Liver (tissue), 9 donors: ENCODE measurements around the gene PTPRD. TPM values are rescaled to one million over a fixed set of nuclear protein-coding genes. Genes with fewer than 3 reads are reported as not detected.

ENCODE experiments used
- DNase-seq: peaks from one replicate; pipeline ENCODE4 v3.0.0-alpha.2; 2017; ENCODE audit warnings: low spot score
- H3K27ac ChIP-seq, 2 donors: one replicate each; pipeline ENCODE4 v1.7.0; 2013; ENCODE audit warnings: inconsistent platforms in 2 of 2, low read length in 2 of 2, control low read depth in 1 of 2, low read depth in 1 of 2, mild to moderate bottlenecking in 1 of 2
- H3K27me3 ChIP-seq, 4 donors: one replicate each; pipeline versions ENCODE4 v1.6.1 to v1.7.0; 2013; ENCODE audit warnings: low read length in 3 of 4, inconsistent platforms in 1 of 4, mild to moderate bottlenecking in 1 of 4, moderate library complexity in 1 of 4; ENCODE audit not compliant: control insufficient read depth in 4 of 4, insufficient read depth in 4 of 4
- H3K36me3 ChIP-seq, 4 donors: one replicate each; pipeline versions ENCODE4 v1.6.1 to v1.7.0; 2013; ENCODE audit warnings: low read length in 3 of 4, mild to moderate bottlenecking in 3 of 4, low read depth in 1 of 4, moderate library complexity in 1 of 4; ENCODE audit not compliant: control insufficient read depth in 4 of 4, insufficient read depth in 3 of 4
- H3K4me1 ChIP-seq, 4 donors: one replicate each; pipeline versions ENCODE4 v1.6.1 to v1.7.0; 2013; ENCODE audit warnings: low read length in 3 of 4, mild to moderate bottlenecking in 3 of 4, moderate library complexity in 1 of 4; ENCODE audit not compliant: control insufficient read depth in 4 of 4, insufficient read depth in 4 of 4
- H3K4me3 ChIP-seq, 3 donors: one replicate each; pipeline versions ENCODE4 v1.6.1 to v1.7.0; 2013; ENCODE audit warnings: low read length in 3 of 3, control low read depth in 1 of 3, low read depth in 1 of 3, mild to moderate bottlenecking in 1 of 3
- H3K9ac ChIP-seq, 2 donors: one replicate each; pipeline ENCODE4 v1.7.0; 2013; ENCODE audit warnings: low read length in 2 of 2, mild to moderate bottlenecking in 2 of 2, moderate library complexity in 2 of 2, control low read depth in 1 of 2, low read depth in 1 of 2
- H3K9me3 ChIP-seq, 4 donors: one replicate each; pipeline versions ENCODE4 v1.6.1 to v1.7.0; 2013; ENCODE audit warnings: low read length in 3 of 4; ENCODE audit not compliant: control insufficient read depth in 4 of 4
- ATF3 ChIP-seq: IDR thresholded peaks from 2 replicates; pipeline ENCODE4 v1.6.1; 2016; ENCODE audit warnings: antibody characterized with exemption
- CTCF ChIP-seq: fragments of 150-350 bp; IDR thresholded peaks from 2 replicates; pipeline ENCODE4 v1.5.1; 2017; ENCODE audit warnings: improper control_type of control experiment, low read depth, low read length; ENCODE audit not compliant: missing input control
- EGR1 ChIP-seq, 2 donors: IDR thresholded peaks; 2 replicates each; pipeline ENCODE4 v1.6.1; 2016 to 2018; ENCODE audit warnings: antibody characterized with exemption in 2 of 2, low read depth in 2 of 2
- FOXA1 ChIP-seq: IDR thresholded peaks from 2 replicates; pipeline ENCODE4 v1.6.1; 2016; ENCODE audit warnings: antibody characterized with exemption
- FOXA2 ChIP-seq: IDR thresholded peaks from 2 replicates; pipeline ENCODE4 v1.6.1; 2016; ENCODE audit warnings: antibody characterized with exemption
- GABPA ChIP-seq, 2 donors: IDR thresholded peaks in 1 of 2; conservative IDR thresholded peaks in 1 of 2; 2 replicates each; pipeline ENCODE4 v1.6.1; 2016; ENCODE audit warnings: antibody characterized with exemption in 2 of 2, mild to moderate bottlenecking in 1 of 2, moderate library complexity in 1 of 2
- HNF4A ChIP-seq, 2 donors: conservative IDR thresholded peaks; 2 replicates each; pipeline ENCODE4 v1.6.1; 2016; ENCODE audit warnings: antibody characterized with exemption in 2 of 2, mild to moderate bottlenecking in 2 of 2
- HNF4G ChIP-seq: IDR thresholded peaks from 2 replicates; pipeline ENCODE4 v1.6.1; 2016; ENCODE audit warnings: antibody characterized with exemption
- JUND ChIP-seq, 2 donors: IDR thresholded peaks; 2 replicates each; pipeline ENCODE4 v1.6.1; 2016; ENCODE audit warnings: antibody characterized with exemption in 2 of 2
- MAX ChIP-seq: IDR thresholded peaks from 2 replicates; pipeline ENCODE4 v1.6.1; 2016; ENCODE audit warnings: antibody characterized with exemption
- NR2F2 ChIP-seq: IDR thresholded peaks from 2 replicates; pipeline ENCODE4 v1.6.1; 2016; ENCODE audit warnings: antibody characterized with exemption
- RAD21 ChIP-seq, 2 donors: IDR thresholded peaks; 2 replicates each; pipeline ENCODE4 v1.6.1; 2016; ENCODE audit warnings: antibody characterized with exemption in 2 of 2, mild to moderate bottlenecking in 2 of 2
- REST ChIP-seq: IDR thresholded peaks from 2 replicates; pipeline ENCODE4 v1.6.1; 2016; ENCODE audit warnings: antibody characterized with exemption, mild to moderate bottlenecking
- RXRA ChIP-seq, 2 donors: IDR thresholded peaks; 2 replicates each; pipeline ENCODE4 v1.6.1; 2017 to 2018; ENCODE audit warnings: antibody characterized with exemption in 2 of 2, mild to moderate bottlenecking in 1 of 2
- SP1 ChIP-seq: IDR thresholded peaks from 2 replicates; pipeline ENCODE4 v1.6.1; 2018; ENCODE audit warnings: antibody characterized with exemption, mild to moderate bottlenecking
- TAF1 ChIP-seq: conservative IDR thresholded peaks from 2 replicates; pipeline ENCODE4 v1.6.1; 2016; ENCODE audit warnings: antibody characterized with exemption, mild to moderate bottlenecking
- YY1 ChIP-seq: IDR thresholded peaks from 2 replicates; pipeline ENCODE4 v1.6.1; 2016; ENCODE audit warnings: antibody characterized with exemption, mild to moderate bottlenecking
- ZBTB33 ChIP-seq: IDR thresholded peaks from 2 replicates; pipeline ENCODE4 v1.6.1; 2016; ENCODE audit warnings: antibody characterized with exemption
- WGBS: extraction: QIAGEN DNeasy Blood & Tissue Kit; methylation state at CpG from one replicate; pipeline ENCODE4 v1.1.7; 2013; 5-methylcytosine and 5-hydroxymethylcytosine counted together
- polyA plus RNA-seq, 2 donors: library from polyadenylated mRNA; stranded (reverse) in 1 of 2; unstranded in 1 of 2; fragments of 200-250 nt in 1 of 2; fragments of >200 nt in 1 of 2; fragmentation: Nextera tagmentation in 1 of 2; extraction: Ambion mirVana in 1 of 2; gene quantifications; one replicate each; pipeline versions ENCODE4 v1.2.1 to v1.2.3, GENCODE V29; 2013 to 2015
- total RNA-seq, 2 donors: library from RNA; depleted of rRNA; stranded (reverse); fragments of >200 nt; gene quantifications; one replicate each; pipeline ENCODE4 v1.2.3, GENCODE V29; 2014
- donor health status: healthy.
- donor health status: healthy.
- donor health status: healthy.
- donor health status: healthy.
- donor health status: healthy.

The PTPRD gene
- total and polyA plus RNA-seq, 4 donors, result 0.78 to 34.2 (median 4.7) TPM

- Histone ChIP-seq H3K4me1 (no peaks in the 10 kb centered on the region), H3K4me3 (no peak overlapping the region), H3K9me3 (no peaks in the 10 kb centered on the region), H3K36me3 (no peaks in the 10 kb centered on the region), H3K27me3 (no peaks in the 10 kb centered on the region), H3K9ac (no peak overlapping the region), H3K27ac (no peak overlapping the region)
- 84% methylated on average over 2 of the region's 2 CpGs for WGBS
- DNase-seq, result no peak
- TF ChIP-seq SP1 (no peak), HNF4A (conservative IDR thresholded peaks at IDR 0.05) (no peak), RAD21 (IDR thresholded peaks at IDR 0.05) (no peak), NR2F2 (no peak), JUND (IDR thresholded peaks at IDR 0.05) (no peak), ATF3 (no peak), RXRA (IDR thresholded peaks at IDR 0.05) (no peak), HNF4G (no peak), CTCF (no peak), GABPA (IDR thresholded peaks at IDR 0.05 in 1 of 2, conservative IDR thresholded peaks at IDR 0.05 in 1 of 2) (no peak), EGR1 (IDR thresholded peaks at IDR 0.05; ENCODE audit: low read depth in 2 of 2) (no peak), REST (no peak), FOXA2 (no peak), FOXA1 (no peak), YY1 (no peak), MAX (no peak), TAF1 (no peak)
These were observed 1397.8 kb downstream of the PTPRD start for GRCh38 chr9:9215050-9215449.

GRCh38 chr9:9214066-9214465 lies 1398.7 kb downstream of the PTPRD start:
- Histone ChIP-seq H3K4me3 (no peak overlapping the region), H3K27ac (no peak overlapping the region), H3K4me1 (no peaks in the 10 kb centered on the region), H3K9me3 (no peaks in the 10 kb centered on the region), H3K9ac (no peak overlapping the region), H3K36me3 (no peaks in the 10 kb centered on the region), H3K27me3 (no peaks in the 10 kb centered on the region)
- TF ChIP-seq JUND (IDR thresholded peaks at IDR 0.05) (no peak), HNF4G (no peak), FOXA1 (no peak), ATF3 (no peak), FOXA2 (no peak), TAF1 (no peak), MAX (no peak), ZBTB33 (no peak), NR2F2 (no peak), YY1 (no peak), SP1 (no peak), HNF4A (conservative IDR thresholded peaks at IDR 0.05) (no peak), GABPA (IDR thresholded peaks at IDR 0.05 in 1 of 2, conservative IDR thresholded peaks at IDR 0.05 in 1 of 2) (no peak), REST (no peak), EGR1 (IDR thresholded peaks at IDR 0.05; ENCODE audit: low read depth in 2 of 2) (no peak), RXRA (IDR thresholded peaks at IDR 0.05) (no peak)
- WGBS, result 60% methylated on average over 6 of the region's 6 CpGs
- no peak for DNase-seq
